ENCODE measurements around the gene SLAMF1. TPM values are rescaled to one million over a fixed set of nuclear protein-coding genes. Genes with fewer than 3 reads are reported as not detected.
A peak's percentile ranks its signal among the peaks of the same experiment; 100 is the strongest.
"Not testable (repeated sequence)": the region's sequence is repeated elsewhere in the genome, so short reads cannot be mapped to it uniquely, and the experiment has no call there.

SLAMF1 gene
- total RNA-seq, 1 donor from 2014 or later, result 0.36 TPM

DNA sequence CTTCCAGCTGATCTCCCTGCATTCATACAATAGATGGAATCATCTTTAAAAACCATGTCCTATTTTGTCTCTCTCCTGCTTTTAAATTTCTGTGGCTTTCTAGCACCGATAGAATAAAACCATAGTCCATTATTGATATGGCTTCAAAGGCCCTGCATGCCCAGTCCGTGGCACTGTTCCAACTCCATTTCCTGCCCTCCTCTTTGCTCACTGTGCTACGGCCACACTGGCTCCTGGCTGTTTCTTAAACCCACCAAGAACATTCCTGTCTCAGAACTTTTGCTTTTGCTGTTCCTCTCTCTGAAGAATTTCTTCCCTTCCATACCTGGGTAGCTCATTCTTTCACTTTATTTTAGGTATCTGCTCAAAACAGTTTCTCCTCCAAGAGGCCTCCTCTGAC lies 7.2 kb downstream of the SLAMF1 start:
- ATAC-seq, result no peak

DNA sequence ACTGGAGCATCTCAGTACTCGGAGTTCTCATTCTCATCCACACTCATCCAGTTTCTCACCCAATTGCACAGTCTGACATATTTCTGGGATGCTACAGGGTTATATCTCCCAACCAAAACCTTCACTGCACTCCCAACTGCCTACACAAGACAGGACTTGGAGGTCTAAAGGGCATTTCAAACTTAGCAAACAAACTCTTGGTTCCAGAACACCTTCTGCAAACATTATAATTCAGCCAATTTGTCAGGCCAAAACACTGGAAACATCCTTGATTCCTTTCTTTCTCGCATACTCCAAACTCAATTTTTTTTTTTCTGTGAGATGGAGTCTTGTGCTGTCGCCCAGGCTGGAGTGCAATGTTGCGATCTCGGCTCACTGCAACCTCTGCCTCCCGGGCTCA lies 7.9 kb downstream of the SLAMF1 start:
- no peak for ATAC-seq

DNA sequence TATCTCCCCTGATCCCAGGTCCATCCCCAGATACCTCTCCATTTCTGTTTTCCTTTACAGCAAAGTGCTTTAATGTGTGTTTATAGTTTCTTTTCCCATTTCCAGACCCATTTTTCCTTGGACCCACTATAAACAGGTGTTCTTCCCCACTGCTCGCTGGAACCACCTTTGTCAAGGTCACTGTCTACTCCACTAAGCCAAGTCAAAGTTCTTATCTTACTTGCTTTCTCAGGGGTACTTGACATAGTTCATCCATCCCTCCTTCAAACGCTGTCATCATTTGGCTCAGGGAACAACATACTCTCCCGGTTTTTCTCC lies 8.3 kb downstream of the SLAMF1 start:
- ATAC-seq, result no peak

DNA sequence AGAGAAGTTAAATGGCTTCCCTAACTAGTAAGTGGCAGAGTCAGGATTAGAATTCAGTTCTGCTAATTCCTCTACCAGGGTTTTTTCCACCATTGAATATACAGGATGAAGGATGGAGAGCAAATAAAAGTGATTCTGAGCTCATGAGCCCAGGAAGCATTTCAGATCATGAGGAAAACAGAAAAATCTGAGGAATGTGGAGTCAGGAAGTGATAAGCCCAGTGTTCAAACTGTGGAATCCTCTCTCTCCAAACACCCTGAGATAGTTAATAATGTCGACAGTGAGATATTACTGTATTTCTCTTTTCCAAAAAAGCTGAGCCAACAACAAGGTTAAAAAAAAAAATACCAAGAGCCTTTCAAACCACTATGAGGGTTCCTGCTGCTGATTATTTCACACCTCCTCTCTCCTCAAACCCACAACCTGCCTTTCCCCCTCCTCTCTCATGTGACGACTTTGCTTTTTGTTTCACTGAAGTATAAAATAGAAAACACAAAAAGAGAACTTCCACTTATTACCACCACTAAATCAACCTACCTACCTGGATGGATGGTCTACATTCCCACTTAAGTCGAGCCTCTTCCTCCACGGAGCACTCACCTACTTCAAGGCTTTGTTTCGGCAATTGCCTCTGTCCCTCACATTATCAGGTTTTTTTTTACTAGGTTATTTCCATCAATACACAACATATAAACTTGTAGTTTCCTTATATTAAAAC lies 8.9 kb downstream of the SLAMF1 start:
- ATAC-seq, result no peak

DNA sequence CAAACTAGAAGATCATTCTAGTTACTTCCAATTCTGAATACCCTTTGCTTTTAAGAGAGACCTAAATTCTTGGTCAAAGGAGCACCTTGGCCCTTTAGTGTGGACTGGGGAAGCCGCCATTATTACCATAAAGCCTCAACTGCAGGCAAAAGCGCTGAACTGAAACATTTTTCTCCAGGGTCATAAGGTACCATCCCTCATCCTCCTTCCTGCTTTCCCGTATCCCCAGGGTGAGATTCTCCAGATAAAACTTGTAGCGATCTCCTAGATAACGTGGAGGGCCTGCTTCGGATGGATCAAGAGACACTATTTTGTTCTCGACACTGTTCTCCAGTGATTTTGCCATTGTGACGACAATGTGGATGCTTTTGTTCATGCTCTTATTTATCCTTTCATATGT lies 9.8 kb downstream of the SLAMF1 start:
- no peak for ATAC-seq

DNA sequence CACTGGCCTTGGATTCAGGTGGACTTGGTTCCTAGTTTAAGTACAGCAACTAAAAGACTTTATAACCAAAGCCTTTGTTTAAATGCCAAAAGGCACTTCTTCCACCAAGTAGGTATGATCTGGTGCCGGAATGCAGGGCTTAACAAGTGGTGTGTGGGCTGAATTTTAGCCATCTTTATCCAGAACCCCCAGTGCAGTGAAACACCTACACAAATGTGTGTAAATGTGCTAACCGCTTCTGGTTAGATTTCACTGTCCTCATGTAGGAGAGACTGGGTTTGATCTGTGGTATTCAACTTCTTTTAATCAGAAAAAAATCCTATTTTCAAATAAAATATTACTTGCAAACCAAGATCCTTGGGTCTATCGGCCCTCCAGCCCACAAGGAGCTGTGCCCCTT lies 10.3 kb downstream of the SLAMF1 start:
- no peak for ATAC-seq

DNA sequence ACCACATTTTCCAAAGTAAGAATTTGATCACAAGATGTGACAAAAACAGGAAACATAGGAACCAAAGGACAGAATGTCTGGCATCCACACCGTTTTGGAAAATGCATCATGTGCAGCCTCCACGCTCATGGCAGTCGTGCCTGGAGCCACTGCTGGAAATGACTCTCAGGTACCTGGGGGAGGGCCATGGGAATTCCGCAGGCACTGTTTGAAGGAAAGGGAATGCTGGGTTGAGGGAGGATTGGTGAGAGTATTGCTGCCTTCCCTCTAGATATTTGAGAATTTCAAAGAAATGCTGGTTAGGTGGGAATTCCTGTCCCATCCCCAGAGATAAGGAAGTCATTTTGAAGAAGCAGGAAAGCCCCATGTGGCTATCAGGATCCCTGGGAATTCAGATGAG lies 10.8 kb downstream of the SLAMF1 start:
- no peak for ATAC-seq

DNA sequence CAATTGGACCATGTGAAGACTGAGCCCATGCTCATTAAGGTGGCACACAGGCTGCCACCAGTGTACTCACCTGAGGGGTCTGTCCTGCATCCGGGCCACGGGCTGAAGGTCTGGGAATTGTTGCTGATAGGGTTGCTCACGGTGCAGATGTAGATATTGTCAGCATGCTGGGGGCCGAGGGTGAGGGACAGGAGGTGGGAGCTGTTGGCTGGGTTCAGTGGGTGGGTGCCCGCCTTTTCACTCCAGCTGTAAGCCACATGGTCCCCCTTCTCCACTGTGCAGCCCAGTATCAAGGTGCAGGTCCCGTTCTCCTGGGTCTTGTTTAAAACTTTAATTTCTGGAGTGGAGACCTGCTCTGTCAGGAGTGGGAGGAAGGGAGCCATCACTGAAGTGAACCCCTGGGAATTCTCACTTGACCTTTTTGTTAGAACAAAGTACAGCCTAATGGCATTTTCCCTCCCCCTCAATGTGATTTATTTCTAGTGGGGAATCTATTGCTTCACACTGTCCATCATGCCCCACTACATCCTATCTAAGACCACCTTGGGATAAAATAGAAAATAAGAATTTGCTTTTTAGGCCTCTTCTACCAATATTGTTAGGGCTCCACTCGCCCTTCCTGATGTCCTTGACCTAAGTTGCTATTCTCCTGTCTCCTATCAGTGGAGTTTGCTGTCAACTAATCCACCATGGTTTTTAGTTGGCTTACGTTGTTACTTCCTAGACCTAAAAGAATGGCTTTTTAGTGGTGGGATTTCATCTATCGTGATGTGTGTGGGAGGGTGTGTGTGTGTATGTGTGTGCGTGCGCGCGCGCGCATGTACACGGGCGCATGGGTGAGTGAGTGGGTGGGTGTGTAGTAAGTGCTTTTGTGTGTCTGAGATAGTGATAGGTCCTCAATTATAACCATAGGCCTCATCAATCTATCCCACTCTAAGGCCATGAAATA lies 12.0 kb downstream of the SLAMF1 start:
- ATAC-seq, result no peak

DNA sequence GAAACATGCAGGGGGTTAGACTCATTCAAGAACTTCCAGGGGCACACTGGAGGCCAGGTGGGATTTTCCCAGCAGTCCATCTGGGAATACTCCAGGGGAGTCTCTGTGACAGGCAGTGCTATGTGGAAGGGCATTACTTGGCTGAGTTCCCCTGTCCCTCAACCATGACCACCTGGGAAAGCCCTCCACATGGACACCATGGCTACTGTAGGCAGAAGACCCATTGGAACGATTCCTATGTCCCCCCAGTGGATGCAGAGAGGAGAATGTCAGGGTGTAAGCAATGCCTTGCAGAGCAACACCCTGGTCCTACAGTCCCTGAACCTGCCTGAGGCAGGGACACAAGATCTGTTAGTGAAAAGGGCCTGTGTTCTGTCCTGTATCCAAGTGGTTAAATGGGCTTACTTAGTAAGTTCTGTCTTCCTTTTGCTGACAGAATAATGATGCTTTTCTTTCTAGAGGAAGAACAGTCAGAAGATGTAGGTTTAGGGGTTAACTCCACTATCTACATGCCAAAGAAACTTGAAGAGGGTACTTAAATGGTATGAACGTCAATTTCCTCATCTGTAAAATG lies 13.4 kb downstream of the SLAMF1 start:
- no peak for ATAC-seq

DNA sequence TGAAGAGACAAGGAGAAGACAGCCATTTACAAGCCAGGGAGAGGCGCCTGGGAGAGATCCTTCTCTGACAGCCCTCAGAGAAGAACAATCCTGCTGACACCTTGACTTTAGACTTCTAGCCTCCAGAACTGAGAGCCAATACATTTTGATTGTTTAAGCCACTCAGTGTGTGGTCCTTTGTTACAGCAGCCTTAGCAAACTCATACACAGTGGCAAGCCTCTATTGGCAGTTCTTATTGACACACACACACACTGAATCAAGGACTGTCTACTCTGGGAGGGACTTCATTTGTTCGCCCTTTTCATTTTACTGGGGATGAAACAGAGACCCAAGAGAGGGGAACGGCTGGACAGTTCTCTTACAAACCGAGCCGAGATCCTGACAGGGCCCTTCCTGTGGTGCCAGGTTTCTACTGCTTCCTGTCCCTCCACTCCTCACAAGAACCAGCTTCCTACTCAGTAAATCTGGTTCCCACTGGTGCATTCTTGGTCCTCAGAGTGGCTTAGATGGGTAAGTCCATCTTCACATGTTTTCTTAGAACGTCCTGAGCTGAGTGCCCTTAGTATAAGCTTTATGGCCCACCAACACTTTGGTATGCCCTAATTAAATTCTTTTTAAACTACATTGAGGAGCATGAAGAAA lies 14.7 kb downstream of the SLAMF1 start:
- ATAC-seq, result no peak

DNA sequence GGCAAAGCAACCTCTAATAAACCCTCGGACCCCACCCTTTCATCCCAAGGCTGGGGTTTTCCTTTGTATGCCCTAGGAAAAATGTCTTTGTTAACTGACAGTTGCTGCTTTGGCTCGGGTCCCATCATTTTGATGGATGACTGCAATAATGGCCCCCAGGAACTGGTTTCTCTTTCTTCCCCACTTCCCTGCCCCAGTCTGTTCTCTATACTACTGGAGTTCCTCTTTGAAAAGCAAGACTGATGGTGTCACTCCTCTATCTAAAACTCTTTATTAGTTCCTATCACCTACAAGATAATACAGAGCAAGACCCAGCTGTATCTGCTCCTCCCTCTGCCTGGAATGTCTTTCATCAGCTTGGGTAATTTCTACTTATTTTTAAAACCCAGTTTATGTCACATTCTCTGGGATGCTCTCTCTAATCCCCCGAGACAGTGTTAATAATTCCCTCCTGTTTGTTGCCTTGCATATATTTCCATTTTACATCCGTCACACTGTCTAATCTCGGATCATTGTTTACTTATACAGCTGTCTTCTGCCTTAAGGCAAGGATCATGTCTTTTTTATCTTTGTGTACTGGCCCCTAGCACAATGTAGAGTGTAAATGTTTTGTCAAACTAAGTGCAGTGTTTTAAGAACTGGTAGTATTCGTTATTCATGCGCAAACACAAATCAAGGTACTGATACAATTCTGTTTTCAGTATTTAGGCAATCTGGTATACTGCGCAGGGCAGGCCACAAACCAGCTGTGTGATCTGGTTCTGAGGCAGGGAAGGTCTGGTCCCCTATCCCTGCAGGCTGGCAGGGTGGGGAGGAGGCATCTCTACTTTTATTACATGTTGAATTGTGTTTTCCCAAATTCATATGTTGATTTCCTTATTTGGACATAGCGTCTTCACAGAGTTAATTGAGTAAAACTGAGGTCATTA lies 16.1 kb downstream of the SLAMF1 start:
- no peak for ATAC-seq

DNA sequence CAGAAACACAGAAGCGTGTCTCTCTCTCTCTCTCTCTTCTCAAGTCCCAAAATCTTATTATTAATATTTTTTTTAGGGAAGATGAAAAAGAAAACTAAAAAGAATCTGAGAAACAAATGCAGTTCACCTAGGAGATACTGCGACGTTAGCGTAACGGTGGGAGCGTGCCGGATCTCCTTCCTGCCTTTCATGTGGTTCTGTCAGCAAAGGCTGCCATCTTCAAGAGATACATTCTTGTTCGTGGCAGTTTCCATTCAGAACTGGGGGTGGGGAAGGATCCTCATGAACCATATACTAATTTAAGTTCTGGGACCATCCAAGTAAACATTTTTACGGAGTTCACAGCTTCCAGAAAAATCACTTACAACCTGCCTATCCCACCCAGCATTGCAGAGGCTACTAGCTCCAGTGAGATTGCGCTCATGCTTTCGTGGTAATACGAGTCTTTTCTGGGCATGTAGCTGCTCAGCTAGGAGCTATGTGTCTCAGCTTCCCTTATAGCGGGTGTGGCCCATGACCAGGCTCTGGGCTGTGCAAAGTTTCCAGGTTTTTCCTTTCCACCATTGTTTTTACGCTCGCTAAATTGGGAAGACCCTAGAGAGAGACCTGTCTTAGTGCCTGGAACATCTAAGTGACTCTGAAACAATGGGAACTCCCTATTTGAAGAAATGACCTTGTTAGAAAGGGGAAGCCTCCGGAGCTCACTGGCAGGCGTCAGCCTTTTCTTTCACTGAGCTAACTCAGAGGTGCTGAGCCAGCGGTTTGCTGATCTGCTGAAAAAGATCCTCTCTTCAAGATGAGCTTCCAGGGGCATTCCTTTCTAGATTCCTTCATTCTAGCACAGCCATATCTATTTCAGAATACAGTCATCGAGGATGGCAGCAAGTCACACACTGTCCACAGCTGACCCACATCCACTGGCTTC lies 17.3 kb downstream of the SLAMF1 start:
- peak; percentile 15 for ATAC-seq

DNA sequence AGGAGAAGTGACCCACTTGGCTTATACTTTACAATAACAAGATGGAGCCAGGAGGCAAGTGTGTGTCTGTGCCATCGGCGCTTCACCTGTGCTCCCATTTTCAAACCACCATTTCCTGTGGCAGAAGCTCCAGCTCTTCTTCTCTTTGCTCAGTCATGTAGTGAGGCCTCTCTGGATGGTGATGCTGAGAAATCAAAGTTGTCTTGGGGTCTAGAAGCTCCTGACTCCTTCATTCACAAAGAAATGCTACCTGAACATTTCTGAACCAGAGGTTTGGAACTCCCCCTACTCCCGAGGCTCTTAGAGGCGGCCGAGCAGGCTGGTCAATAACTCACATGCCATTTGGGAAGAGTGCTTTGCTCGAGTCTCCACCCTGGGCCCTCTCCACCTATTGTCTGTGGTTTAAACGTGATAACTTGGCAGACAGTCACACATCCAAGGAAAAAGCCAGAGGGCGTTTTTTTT lies 18.0 kb downstream of the SLAMF1 start:
- no peak for ATAC-seq

DNA sequence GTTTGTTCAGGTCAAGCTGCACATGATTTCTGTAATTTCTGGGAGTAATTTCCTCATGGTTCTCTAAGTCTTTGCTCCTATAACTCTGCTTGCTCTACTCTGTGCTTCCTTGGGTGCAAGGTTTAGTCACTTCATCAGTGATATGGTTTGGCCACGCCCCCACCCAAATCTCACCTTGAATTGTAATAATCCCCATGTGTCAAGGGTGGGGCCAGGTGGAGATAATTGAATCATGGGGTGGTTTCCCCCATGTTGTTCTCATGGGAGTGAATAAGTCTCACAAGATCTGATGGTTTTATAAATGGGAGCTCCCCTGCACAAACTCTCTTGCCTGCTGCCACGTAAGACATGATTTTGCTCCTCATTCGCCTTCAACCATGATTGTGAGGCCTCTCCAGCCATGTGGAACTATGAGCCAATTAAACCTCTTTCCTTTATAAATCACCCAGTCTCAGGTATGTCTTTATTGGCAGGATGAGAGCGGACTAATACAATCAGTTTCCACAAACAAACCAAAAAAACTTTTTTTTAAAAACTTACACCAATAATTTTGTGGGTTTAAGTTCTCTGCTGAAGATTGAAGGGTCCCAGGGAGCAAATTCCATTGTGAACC lies 19.1 kb downstream of the SLAMF1 start:
- not testable (repeated sequence) for ATAC-seq

DNA sequence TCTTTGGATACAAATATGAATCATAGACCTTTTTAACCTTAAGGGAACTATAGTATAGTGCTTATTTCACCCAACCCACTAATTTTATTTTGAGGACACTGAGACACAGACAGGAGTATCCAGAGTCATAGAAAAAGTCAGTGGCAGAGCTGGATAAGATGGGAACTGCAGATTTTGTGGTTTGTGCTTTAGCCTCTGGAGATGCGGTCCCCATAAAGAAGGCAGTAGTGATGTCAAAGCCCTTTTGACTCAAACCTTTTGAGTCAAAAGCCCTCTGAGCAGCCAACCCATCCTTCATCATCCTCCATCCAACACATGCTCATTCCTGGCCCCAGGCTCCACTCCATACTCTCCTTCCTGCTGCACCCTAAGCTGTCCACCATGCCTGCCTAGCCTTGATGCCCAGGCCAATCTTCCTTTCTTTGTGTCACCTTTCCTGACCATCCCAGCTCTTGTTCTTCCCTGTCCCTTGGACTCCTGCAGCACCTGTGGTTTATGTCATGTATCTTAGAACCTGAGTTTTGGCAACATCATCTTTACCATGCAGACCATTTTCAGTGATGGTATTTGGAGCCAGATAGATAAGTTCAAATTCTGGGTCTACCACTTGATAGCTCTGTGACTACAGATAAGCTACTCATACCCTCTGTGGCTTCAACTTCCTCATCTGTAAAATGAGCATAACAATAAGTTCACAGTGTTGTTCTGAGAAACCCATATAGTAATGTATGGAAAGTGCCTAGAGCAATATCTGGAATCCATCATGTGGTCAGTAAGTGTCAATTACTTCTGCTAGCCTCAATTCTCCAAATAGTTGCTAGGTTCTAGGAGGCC lies 20.1 kb downstream of the SLAMF1 start:
- ATAC-seq, result no peak

DNA sequence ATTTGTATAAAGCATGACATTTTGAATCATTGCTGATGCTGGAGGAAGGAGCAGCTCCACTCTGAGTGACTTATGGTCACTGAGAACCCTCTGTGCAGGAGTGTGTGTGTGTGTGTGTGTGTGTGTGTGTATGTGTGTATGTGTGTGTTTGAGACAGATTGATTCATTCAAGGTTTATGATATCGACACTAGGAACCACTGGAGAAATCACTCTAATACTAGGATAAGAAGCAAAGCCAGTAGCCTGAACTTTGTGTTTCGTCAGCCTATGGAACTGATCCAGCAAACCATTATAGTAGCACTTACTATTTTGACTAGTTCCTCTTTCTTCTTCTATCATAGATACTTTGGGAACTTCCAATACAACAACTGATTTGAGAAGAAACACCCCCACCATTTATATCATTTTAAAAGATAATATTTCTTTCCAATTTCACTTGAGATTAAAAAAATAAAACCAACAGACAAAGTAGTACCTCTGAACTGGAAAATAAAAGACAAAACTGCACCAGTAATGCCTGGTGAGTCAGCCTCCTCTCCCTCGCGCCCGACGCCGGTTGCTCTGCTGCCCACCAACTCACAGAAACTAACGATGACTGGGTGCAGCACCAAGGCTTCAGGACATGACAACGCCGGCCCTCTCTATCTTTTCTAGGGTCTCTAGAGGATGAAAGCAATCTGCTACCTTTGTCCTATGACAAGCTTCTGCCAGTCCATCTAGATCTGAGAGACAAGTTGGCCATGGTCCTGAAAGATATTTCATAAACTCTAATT lies 20.9 kb downstream of the SLAMF1 start:
- no peak for ATAC-seq

DNA sequence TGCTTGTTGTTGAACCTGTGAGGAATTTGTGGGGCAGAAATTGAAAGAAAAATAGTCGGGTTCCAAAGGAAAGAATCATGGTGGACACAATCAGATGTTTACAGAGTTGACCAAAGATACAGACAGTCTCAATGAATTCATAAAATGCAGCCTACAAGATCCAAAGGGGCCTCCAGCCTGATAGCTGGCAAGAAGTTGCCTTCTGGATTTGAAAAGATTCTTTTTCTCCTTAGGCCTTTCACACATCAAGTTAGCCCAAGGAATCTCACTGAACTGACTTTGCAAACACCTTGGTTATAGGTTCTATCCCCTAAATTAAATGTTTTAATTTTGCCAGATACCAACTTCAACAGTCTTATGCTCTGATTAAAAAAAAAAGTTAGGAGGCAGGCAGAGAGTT lies 21.5 kb downstream of the SLAMF1 start:
- no peak for ATAC-seq

DNA sequence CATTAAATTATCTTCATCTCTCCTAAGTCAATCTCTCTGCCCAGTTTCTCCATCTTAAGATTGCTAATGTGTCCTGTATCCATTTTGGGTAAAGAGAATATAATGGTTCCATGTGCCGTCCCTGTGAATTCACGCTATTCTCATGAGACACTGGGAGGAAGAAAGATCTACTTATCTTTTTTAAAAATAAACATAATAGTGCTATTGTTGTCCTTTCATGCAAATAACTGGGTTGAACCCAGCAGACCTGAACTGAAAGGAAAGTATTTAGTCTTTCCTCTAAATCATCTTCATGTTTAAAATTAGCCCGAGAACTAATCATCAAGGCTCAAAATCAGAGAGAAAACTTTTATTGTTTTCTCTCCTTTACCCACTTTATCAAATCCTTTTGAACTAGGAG lies 22.4 kb downstream of the SLAMF1 start:
- ATAC-seq, result no peak

DNA sequence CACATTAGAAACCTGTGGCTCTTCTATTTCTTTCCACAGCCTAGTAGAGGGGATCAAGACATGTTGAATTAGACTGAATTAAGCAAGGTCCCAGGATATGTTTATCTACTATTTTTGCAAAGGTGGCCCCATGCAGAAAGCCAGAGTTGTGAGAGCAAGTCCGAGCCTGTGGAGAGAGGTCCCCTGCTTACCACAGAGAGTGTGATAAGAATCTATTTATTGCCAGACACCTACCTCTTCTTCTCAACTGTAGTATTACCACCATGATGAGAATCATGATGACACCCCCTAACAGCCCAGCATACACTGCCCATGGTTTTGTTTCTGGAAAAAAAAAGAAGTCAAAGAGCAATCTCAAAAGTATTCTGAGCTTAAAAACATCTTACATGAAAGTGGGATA lies 23.0 kb downstream of the SLAMF1 start:
- no peak for ATAC-seq

Data from esophagus mucosa (tissue), 1 donor.